ENCODE data around the gene BANF1. TPM values are rescaled to one million over a fixed set of nuclear protein-coding genes. Genes with fewer than 3 reads are reported as not detected.
"Not testable (repeated sequence)": the region's sequence is repeated elsewhere in the genome, so short reads cannot be mapped to it uniquely, and the experiment has no call there.

Gene BANF1
- total and polyA plus RNA-seq, 2 donors = 8.6 to 181 TPM

DNA sequence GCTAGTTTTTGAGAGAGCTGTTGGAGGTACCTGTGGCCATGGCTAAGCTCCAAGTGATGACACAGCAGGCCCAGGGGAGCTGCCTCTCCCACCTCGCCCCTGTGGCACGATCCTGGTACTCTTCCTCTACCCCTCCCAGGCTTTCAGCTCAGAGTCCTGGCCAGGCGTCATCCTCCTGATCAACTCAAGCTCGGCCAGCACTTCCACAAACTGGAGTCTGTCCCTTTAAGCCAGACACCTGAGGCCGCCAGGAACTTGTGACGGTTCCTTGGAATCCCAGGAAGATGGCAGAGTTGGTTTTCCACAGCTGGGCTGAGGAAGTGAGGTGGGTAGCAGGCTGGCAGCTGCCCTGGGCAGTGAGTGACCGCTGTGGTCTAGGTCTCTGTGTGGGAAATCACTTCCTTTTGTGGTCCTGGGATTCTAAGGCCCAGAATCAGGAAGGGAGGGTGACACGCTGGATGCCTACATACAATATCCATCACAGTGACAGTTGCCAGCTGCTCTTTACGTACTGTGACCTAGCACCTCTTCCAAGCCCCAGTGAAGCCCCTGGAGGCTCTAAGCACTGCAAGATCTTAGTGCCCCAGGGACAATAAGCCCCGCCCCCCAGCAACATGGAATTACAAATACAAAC, 6.3 kb downstream of the BANF1 start:
- no peak for DNase-seq (ENCODE audit: extremely low spot score)
- no peak overlapping the region for H3K27ac ChIP-seq (ENCODE audit: low read depth)

DNA sequence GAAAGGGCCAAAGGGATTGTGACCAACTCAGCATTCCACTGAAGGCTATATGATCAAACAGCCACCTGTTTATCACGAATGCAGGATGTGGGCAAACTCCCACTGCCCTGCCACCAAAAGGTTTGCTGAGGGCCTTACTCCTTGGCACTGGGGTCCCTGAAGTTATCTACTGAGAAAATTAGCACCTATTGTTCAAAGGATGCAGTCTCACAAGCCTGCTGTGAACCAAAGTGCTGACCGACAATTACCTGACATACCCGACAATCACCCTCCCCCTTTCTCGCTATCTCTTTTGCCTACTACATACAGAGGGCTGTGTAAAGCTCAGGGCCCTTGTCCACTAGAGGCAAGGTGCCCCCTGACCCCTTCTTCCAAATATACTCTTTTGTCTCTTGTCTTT, 7.7 kb downstream of the BANF1 start:
- not testable (repeated sequence) for DNase-seq (ENCODE audit: extremely low spot score); H3K4me1 ChIP-seq (ENCODE audit: insufficient read depth); H3K36me3 ChIP-seq (ENCODE audit: insufficient read depth); H3K4me3 ChIP-seq (ENCODE audit: low read depth, low read length); H3K27ac ChIP-seq (ENCODE audit: low read depth)
- WGBS = 66% methylated on average over 4 of the region's 4 CpGs

More for the DNA sequence above, 6.3 kb downstream of the BANF1 start:
- Histone ChIP-seq H3K4me1 (ENCODE audit: insufficient read depth) (no peaks in the 10 kb centered on the region), H3K36me3 (ENCODE audit: insufficient read depth) (no peaks in the 10 kb centered on the region), H3K4me3 (ENCODE audit: low read depth, low read length) (no peak overlapping the region)
- WGBS = 49% methylated on average over 10 of the region's 10 CpGs

DNA sequence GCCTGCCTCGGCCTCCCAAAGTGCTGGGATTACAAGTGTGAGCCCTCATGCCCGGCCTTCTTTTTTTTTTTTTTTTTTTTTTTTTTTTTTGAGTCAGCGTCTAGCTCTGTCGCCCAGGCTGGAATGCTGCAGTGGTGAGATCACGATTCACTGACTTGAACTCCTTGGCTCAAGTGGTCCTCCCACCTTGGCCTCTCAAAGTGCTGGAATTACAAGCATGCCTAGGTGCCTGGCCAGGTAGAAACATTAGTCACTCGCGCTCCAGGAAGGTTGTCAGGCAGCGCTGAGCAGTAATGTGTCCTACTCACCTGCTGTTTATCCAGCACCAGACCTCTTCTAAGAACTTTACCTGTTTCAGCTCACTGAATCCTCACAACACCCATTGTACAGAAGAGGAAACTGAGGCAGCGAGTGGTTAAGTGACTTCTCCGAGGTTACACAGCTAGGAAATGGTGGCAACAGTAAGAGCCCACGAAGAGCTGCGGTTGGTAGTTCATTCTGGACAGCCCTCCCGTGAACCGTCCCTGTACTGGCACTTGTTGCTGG, 9.0 kb downstream of the BANF1 start:
- DNase-seq (ENCODE audit: extremely low spot score) = no peak
- Histone ChIP-seq H3K27ac (ENCODE audit: low read depth) (no peak overlapping the region), H3K4me3 (ENCODE audit: low read depth, low read length) (no peak overlapping the region), H3K36me3 (ENCODE audit: insufficient read depth) (no peaks in the 10 kb centered on the region), H3K4me1 (ENCODE audit: insufficient read depth) (no peaks in the 10 kb centered on the region)
- 40% methylated on average over 14 of the region's 14 CpGs for WGBS

DNA sequence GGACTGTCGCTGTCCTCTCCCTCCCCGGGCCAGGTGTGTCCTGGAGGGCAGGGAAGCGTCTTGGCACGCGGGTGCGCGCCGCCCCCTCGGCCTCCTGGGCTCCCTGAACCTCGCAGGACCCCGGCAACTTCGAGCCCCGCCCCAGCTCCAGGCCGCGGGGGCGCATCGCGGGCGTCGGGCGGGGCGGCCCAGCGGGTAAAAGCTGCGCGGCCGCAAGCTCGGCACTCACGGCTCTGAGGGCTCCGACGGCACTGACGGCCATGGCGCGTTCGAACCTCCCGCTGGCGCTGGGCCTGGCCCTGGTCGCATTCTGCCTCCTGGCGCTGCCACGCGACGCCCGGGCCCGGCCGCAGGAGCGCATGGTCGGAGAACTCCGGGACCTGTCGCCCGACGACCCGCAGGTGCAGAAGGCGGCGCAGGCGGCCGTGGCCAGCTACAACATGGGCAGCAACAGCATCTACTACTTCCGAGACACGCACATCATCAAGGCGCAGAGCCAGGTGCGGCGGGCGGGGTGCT, 9.5 kb downstream of the BANF1 start, which contains the start of gene CST6:
CST6 (plus strand) TSS at position 224 of the 519 bp plus-strand sequence; CDS start at position 261, 37 bp downstream.
- 7% methylated on average over 61 of the region's 61 CpGs for WGBS
- no peaks in the 10 kb centered on the region for H3K36me3 ChIP-seq (ENCODE audit: insufficient read depth)
- no peaks in the 10 kb centered on the region for H3K4me1 ChIP-seq (ENCODE audit: insufficient read depth)
- H3K27ac ChIP-seq (ENCODE audit: low read depth) = no peak within 1 kb of the TSS
- DNase-seq (ENCODE audit: extremely low spot score) = no peak
- no peak within 1 kb of the TSS for H3K4me3 ChIP-seq (ENCODE audit: low read depth, low read length)

DNA sequence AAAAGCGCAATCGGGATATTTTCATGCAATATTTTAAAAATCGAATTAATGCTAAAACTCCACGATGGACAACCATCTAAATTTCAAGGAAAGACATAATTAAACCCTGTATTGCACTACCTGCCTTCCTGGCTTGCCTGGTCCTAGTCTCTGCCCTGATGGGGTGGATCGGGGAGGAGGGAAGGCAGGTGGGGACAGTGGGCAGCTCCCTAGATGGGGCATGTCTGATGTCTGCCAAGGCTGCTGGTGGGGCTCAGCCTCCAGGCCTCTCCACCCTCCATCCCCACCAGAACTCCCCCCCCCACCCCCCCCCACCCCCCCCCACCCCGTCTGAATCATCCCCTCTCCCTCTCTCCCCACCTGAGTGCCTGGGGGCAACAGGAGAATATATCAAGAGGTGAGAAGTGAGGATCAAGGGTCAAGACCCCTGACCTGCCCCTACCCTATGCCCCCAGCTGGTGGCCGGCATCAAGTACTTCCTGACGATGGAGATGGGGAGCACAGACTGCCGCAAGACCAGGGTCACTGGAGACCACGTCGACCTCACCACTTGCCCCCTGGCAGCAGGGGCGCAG, 10.2 kb downstream of the BANF1 start:
- no peak overlapping the region for H3K27ac ChIP-seq (ENCODE audit: low read depth)
- no peak overlapping the region for H3K4me3 ChIP-seq (ENCODE audit: low read depth, low read length)
- DNase-seq (ENCODE audit: extremely low spot score) = no peak
- H3K36me3 ChIP-seq (ENCODE audit: insufficient read depth) = no peaks in the 10 kb centered on the region
- WGBS = 59% methylated on average over 12 of the region's 12 CpGs
- H3K4me1 ChIP-seq (ENCODE audit: insufficient read depth) = no peaks in the 10 kb centered on the region

DNA sequence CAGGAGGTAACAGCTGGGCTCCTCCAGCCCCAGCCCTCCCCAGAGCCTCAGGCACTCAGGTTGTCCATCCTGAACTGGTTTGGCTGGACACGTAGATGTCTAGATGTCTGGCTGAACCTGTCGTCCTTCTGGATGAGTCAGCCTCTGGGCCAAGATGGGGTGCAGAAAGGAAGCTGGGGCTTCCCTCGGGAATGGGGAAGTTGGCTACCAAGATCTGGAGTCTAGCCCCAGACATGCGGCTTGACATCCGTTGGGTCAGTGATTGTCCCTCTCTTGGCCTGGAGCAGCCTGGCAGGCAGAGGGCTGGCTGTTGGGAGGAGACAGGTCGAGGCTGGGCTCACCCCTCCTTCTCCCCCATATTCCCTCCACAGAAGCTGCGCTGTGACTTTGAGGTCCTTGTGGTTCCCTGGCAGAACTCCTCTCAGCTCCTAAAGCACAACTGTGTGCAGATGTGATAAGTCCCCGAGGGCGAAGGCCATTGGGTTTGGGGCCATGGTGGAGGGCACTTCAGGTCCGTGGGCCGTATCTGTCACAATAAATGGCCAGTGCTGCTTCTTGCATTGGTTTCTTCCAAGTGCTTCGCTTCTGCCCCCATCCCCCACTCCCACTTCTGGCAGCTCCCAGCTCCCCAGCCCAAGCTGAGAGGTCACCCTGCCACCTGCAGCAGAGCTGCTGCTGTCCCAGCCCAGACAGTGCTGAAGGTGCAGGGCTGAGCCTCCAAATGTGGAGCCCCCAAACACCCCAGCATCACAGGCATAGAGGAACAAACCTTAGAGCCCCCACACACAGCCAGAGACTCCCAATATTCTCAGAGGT, 10.9 kb downstream of the BANF1 start:
- no peaks in the 10 kb centered on the region for H3K4me1 ChIP-seq (ENCODE audit: insufficient read depth)
- H3K4me3 ChIP-seq (ENCODE audit: low read depth, low read length) = no peak overlapping the region
- H3K36me3 ChIP-seq (ENCODE audit: insufficient read depth) = no peaks in the 10 kb centered on the region
- DNase-seq (ENCODE audit: extremely low spot score) = no peak
- WGBS = 57% methylated on average over 12 of the region's 12 CpGs
- H3K27ac ChIP-seq (ENCODE audit: low read depth) = no peak overlapping the region

DNA sequence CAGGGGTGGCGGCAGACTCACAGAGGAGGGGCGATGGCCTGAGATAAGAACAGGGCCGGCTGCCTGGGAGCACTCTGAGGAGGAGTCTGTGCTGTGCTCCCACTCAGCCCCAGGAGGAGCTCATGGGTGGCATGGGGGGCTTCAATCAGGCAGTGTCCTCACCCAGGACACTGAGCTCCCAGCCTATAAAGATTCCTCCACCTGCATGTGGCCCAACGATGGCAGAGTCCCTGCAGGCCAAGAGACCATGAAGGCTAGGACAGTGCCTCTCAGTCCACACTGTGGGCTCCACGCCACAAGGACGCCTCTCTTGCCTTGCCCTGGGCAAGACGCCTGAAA, 11.4 kb downstream of the BANF1 start:
- no peaks in the 10 kb centered on the region for H3K4me1 ChIP-seq (ENCODE audit: insufficient read depth)
- no peaks in the 10 kb centered on the region for H3K36me3 ChIP-seq (ENCODE audit: insufficient read depth)
- H3K27ac ChIP-seq (ENCODE audit: low read depth) = no peak overlapping the region
- DNase-seq (ENCODE audit: extremely low spot score) = no peak
- no peak overlapping the region for H3K4me3 ChIP-seq (ENCODE audit: low read depth, low read length)
- WGBS = 63% methylated on average over 7 of the region's 7 CpGs

DNA sequence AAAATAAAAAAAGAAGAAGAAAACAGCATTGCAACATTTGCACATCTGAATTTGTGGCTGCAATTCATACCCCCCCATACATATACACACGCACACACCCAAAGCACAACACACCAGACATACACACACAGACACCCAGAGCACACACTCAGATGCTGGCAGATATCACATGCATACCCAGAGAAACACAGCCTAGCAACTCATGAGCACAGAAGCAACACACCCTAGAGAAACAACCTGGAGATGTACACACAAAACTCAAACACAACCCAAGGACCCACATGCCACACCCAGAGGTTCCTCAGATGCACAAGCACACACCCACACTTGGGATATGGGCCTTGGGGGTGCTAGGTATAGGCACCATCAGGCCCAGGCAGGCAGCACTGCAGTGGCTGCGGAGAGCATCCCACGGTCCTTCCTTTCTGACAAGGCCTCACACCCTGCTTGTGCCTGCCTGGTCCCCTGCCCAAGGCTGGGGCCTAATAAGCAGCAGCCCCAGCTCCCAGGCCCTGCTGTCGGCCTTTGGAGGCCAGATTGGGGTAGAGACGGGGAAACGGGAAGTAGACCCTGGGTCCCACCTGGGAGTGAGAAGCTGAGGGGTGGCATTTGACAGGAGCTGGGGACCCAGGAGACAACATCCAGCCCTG, 12.6 kb downstream of the BANF1 start:
- Histone ChIP-seq H3K27ac (ENCODE audit: low read depth) (no peak overlapping the region), H3K4me1 (ENCODE audit: insufficient read depth) (no peaks in the 10 kb centered on the region), H3K36me3 (ENCODE audit: insufficient read depth) (no peaks in the 10 kb centered on the region), H3K4me3 (ENCODE audit: low read depth, low read length) (no peak overlapping the region)
- DNase-seq (ENCODE audit: extremely low spot score) = no peak
- 88% methylated on average over 6 of the region's 6 CpGs for WGBS

DNA sequence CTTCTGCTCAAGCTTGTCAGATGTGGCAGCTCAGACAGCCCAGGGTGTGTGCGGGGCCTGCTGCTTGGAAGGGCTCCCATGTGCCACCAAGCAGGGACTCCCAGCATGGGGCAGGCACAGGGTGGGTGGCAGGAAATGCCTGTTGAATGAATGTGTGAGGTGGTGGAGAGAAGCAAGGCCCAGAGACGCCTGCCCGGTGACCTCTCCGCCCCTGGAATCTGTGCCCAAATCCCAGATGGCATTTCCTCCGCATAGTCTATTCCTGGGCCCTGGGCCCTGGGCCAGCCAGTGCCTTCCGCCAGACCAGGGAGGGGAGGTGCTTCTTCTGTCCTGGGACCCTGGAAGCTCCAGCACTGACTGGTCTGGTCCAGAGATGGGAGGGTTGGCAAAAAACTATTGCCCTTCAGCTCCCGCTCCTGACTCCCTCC, 13.2 kb downstream of the BANF1 start:
- Histone ChIP-seq H3K36me3 (ENCODE audit: insufficient read depth) (no peaks in the 10 kb centered on the region), H3K4me1 (ENCODE audit: insufficient read depth) (no peaks in the 10 kb centered on the region), H3K4me3 (ENCODE audit: low read depth, low read length) (no peak overlapping the region), H3K27ac (ENCODE audit: low read depth) (no peak overlapping the region)
- 74% methylated on average over 7 of the region's 7 CpGs for WGBS
- DNase-seq (ENCODE audit: extremely low spot score) = no peak

DNA sequence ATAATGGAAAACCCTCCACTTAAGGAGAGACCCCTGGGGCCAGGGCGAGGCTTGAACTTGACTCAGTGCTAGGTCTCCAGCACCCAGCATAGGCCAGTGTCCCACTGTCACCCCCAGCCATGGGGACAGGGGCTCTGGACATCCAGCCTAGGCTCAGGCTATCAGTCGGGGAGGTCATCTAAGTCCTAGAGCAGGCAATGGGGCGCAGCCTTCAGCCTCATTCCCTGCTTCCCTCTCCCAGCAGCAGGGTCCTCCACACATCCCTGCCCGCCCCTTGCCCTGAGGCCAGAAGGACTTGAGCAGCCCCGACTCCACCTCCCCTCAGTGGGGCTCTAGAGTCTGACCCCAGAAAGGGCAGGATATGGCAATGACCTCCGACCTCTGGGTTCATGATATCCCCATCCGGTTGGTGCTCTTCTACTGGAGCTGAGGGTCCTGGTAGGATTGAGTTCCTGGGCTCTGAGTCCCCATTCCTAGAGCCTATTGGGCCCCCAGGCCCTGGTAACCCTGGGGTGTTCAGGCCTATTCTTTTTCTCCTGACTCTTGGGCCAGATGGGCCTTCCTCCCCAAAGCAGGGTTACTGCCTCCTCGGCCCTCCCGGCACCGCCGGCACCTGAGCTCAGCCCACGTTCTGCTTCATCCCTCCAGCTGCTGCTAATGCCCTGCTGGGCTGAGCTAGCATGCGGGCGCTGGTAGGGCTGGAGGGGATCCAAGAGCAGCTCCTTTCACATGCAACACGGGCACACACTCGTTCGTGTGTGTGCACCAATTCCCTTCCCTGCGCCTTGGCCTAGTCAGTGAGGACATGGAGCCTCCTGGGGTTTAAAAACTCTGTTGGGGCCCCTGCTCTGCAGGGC, 13.9 kb downstream of the BANF1 start:
- DNase-seq (ENCODE audit: extremely low spot score) = no peak
- no peaks in the 10 kb centered on the region for H3K4me1 ChIP-seq (ENCODE audit: insufficient read depth)
- no peak overlapping the region for H3K27ac ChIP-seq (ENCODE audit: low read depth)
- WGBS = 84% methylated on average over 18 of the region's 18 CpGs
- no peaks in the 10 kb centered on the region for H3K36me3 ChIP-seq (ENCODE audit: insufficient read depth)
- no peak overlapping the region for H3K4me3 ChIP-seq (ENCODE audit: low read depth, low read length)

DNA sequence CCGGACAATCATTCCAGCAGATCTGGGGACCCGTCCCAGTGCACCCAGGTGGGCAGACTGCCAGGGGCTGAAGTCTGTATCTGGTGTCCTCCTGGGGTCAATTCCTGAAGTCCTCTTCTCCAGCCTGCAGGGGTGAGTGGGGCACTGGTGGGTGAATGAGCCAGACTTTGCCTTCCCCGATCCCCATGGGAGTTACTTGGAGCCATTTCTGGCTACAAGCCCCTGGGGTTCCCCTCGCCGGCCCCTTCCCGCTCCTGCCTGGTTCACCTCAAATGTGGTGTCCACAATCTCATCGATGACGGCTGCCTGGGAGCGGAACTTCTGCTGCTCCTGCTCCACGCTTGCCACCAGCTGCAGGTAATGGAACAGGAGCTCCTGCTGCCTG, 14.5 kb downstream of the BANF1 start:
- Histone ChIP-seq H3K4me3 (ENCODE audit: low read depth, low read length) (no peak overlapping the region), H3K27ac (ENCODE audit: low read depth) (no peak overlapping the region)
- 84% methylated on average over 10 of the region's 10 CpGs for WGBS

DNA sequence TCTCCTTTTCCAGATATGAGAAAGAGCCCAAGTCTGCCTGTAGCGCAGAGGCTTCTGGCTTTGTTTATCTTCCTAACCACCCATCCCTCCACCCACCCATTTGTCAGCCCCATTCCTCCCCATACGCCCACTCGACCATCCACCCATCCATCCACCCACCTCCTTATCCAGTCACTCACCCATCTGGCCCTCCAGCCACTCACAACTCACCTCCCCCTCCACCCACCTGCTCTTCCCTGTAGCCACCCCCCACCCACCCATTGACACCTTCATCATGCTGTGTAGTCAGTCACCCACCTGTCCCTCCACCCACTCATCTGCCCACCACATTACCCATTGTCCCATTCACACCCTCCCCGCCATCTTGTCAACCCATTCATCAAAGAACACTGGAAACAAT, 15.0 kb downstream of the BANF1 start:
- Histone ChIP-seq H3K4me3 (ENCODE audit: low read depth, low read length) (no peak overlapping the region), H3K27ac (ENCODE audit: low read depth) (no peak overlapping the region), H3K4me1 (ENCODE audit: insufficient read depth) (no peaks in the 10 kb centered on the region), H3K36me3 (ENCODE audit: insufficient read depth) (no peaks in the 10 kb centered on the region)
- whole genome bisulfite sequencing = 70% methylated on average over 4 of the region's 4 CpGs
- no peak for DNase-seq (ENCODE audit: extremely low spot score)

More for the DNA sequence above, 14.5 kb downstream of the BANF1 start:
- no peaks in the 10 kb centered on the region for H3K4me1 ChIP-seq (ENCODE audit: insufficient read depth)
- no peaks in the 10 kb centered on the region for H3K36me3 ChIP-seq (ENCODE audit: insufficient read depth)
- no peak for DNase-seq (ENCODE audit: extremely low spot score)

DNA sequence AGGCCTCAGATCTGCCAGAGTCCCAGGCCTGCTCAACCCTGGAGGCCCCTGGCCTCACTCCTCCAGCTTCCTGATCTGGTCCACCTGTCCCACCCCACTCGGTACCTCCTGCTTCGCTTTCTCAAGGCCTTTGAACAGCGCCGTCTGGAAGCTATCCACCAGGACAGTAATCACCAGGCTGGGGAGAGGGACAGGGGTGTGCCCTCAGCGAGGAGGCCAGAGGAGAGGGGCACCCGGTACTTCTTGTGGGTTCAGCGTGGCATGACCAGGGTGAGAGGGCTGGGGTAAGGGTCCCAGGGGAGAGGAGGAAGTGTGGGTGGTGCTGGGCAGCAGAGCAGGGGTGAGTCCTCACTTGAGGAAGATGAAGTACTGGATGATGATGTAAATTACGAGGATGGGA, 17.9 kb downstream of the BANF1 start:
- 69% methylated on average over 8 of the region's 8 CpGs for WGBS
- no peak overlapping the region for H3K4me3 ChIP-seq (ENCODE audit: low read depth, low read length)
- no peak overlapping the region for H3K27ac ChIP-seq (ENCODE audit: low read depth)
- no peak for DNase-seq (ENCODE audit: extremely low spot score)
- H3K36me3 ChIP-seq (ENCODE audit: insufficient read depth) = no peaks in the 10 kb centered on the region
- no peaks in the 10 kb centered on the region for H3K4me1 ChIP-seq (ENCODE audit: insufficient read depth)
